ENCODE measurements around the gene ZPBP2. TPM values are rescaled to one million over a fixed set of nuclear protein-coding genes. Genes with fewer than 3 reads are reported as not detected.

Gene ZPBP2
- total RNA-seq, 1 experiment from 2014 or later: not detected

- no peak overlapping the region for H2AFZ ChIP-seq (ENCODE audit: low read length)
- no peak overlapping the region for H2BK120ac ChIP-seq (ENCODE audit: low read depth, low read length, poor library complexity, severe bottlenecking)
- no peak overlapping the region for H3K23ac ChIP-seq (ENCODE audit: insufficient read length, low read depth, low read length)
- DNase-seq: peak; percentile 69
- H3K79me2 ChIP-seq (ENCODE audit: insufficient read depth, low read length): peaks cover 13% of the 10 kb centered on the region; the same call in 1 of the 2 replicates
- H3K27me3 Mint-ChIP-seq (ENCODE audit: low read depth): no peaks in the 10 kb centered on the region
- no peak overlapping the region for H3K56ac ChIP-seq (ENCODE audit: insufficient read length, low read depth, low read length)
- H4K5ac ChIP-seq (ENCODE audit: insufficient read length, low read depth, low read length): no peak overlapping the region
- H3K27ac Mint-ChIP-seq: peak overlapping the region; percentile 49 to 93 (median 61); a peak in 3 of 7 replicates
- no peak overlapping the region for H3K18ac ChIP-seq (ENCODE audit: insufficient read length, low read depth, low read length)
- peak overlapping the region; percentile 61 for H3K9ac ChIP-seq (ENCODE audit: extremely low read depth, insufficient read length, low read length)
- peaks cover 34 to 39% of the 10 kb centered on the region in 2 experiments for H3K4me1 Mint-ChIP-seq
- H2AK5ac ChIP-seq (ENCODE audit: insufficient read length, low read length): no peak overlapping the region
- no peaks in the 10 kb centered on the region; a peak in 1 of 5 replicates for H3K9me3 Mint-ChIP-seq
- H2BK15ac ChIP-seq (ENCODE audit: low read depth, low read length): no peak overlapping the region
- H3K4me3 Mint-ChIP-seq: peak overlapping the region; percentile 76 to 89
- no peaks in the 10 kb centered on the region for H3K27me3 ChIP-seq (ENCODE audit: insufficient read depth, low read length)
- H2BK12ac ChIP-seq (ENCODE audit: insufficient read length, low read depth, low read length): no peak overlapping the region
- no peaks in the 10 kb centered on the region for H3K9me3 ChIP-seq (ENCODE audit: control insufficient read depth, low read depth, low read length)
- WGBS (ENCODE audit: extremely low coverage, insufficient read length, low lambda C conversion rate): no CpG with 5 or more reads among the region's 15 CpGs
- H3K27ac ChIP-seq (ENCODE audit: insufficient read length, low read depth, low read length): no peak overlapping the region
- no peak overlapping the region for H2BK5ac ChIP-seq (ENCODE audit: insufficient read length, low read length)
- peaks cover 14 to 25% (median 23%) of the 10 kb centered on the region in 3 experiments for H3K36me3 Mint-ChIP-seq (ENCODE audit: insufficient read depth in 1 of 3, low read depth in 3 of 3)
- no peak overlapping the region for H2BK20ac ChIP-seq (ENCODE audit: low read depth, low read length, poor library complexity, severe bottlenecking)
- H4K91ac ChIP-seq (ENCODE audit: insufficient read length, low read depth, low read length): no peak overlapping the region
- H3K4me1 ChIP-seq (ENCODE audit: insufficient read depth, low read length): peaks cover 5% of the 10 kb centered on the region; the same call in 1 of the 2 replicates
- TF ChIP-seq CTCF (conservative IDR thresholded peaks at IDR 0.05): no peak
- peaks cover 15% of the 10 kb centered on the region for H3K23me2 ChIP-seq (ENCODE audit: insufficient read length, low read depth, low read length, poor library complexity, severe bottlenecking)
- H3T11ph ChIP-seq (ENCODE audit: low read length): no peak overlapping the region
- H3K79me1 ChIP-seq (ENCODE audit: insufficient read depth, low read depth, low read length, poor library complexity, severe bottlenecking): peaks cover 13% of the 10 kb centered on the region
- peak overlapping the region; percentile 90 for H3K4me2 ChIP-seq (ENCODE audit: insufficient read depth, insufficient read length, low read length)
- no peaks in the 10 kb centered on the region for H4K20me1 ChIP-seq (ENCODE audit: control insufficient read depth, insufficient read depth, insufficient read length)
- no peak overlapping the region for H4K8ac ChIP-seq (replicated peaks; ENCODE audit: insufficient read length, low read depth, low read length)
- no peak overlapping the region for H3K4ac ChIP-seq (ENCODE audit: low read depth, low read length)
- peak overlapping the region; percentile 92 for H3K14ac ChIP-seq (ENCODE audit: insufficient read depth, low read length)
Measured at GRCh38 chr17:39926588-39927100, 58.6 kb downstream of the ZPBP2 start.

Other genes with a start within 250 kb of the ZPBP2 start
- gene PPP1R1B, start 241.2 kb upstream of the ZPBP2 start, total RNA-seq (2021): 14.7 and 15.5 TPM in 2 replicates
- gene STARD3, start 231.1 kb upstream of the ZPBP2 start, total RNA-seq (2021): 48.2 and 51.3 TPM in 2 replicates
- gene TCAP, start 202.9 kb upstream of the ZPBP2 start, total RNA-seq (2021): 2.1 and 2.5 TPM in 2 replicates
- 2.1 and 2.3 TPM in 2 replicates for gene PNMT, start 199.7 kb upstream of the ZPBP2 start, total RNA-seq (2021)
- 29.0 and 30.2 TPM in 2 replicates for gene PGAP3, start 180.1 kb upstream of the ZPBP2 start, total RNA-seq (2021)
- gene ERBB2, start 168.1 kb upstream of the ZPBP2 start, total RNA-seq (2021): 216 and 217 TPM in 2 replicates
- gene MIEN1, start 137.7 kb upstream of the ZPBP2 start, total RNA-seq (2021): 45.2 and 50.8 TPM in 2 replicates
- 50.6 and 55.0 TPM in 2 replicates for gene GRB7, start 130.3 kb upstream of the ZPBP2 start, total RNA-seq (2021)
- 0.22 and 0.31 TPM in 2 replicates for gene IKZF3, start 3.9 kb upstream of the ZPBP2 start, total RNA-seq (2021)
- gene GSDMB, start 50.4 kb downstream of the ZPBP2 start, total RNA-seq (2021): 6.6 and 8.5 TPM in 2 replicates
- gene ORMDL3, start 59.4 kb downstream of the ZPBP2 start, total RNA-seq (2021): 58.6 and 63.3 TPM in 2 replicates
- not detected in 2 replicates for gene LRRC3C, start 59.5 kb downstream of the ZPBP2 start, total RNA-seq (2021)
- gene GSDMA, start 94.8 kb downstream of the ZPBP2 start, total RNA-seq (2021): not detected in 2 replicates
- 174 and 177 TPM in 2 replicates for gene PSMD3, start 112.6 kb downstream of the ZPBP2 start, total RNA-seq (2021)
- not detected in 2 replicates for gene CSF3, start 147.2 kb downstream of the ZPBP2 start, total RNA-seq (2021)
- 104 and 105 TPM in 2 replicates for gene MED24, start 186.2 kb downstream of the ZPBP2 start, total RNA-seq (2021)
- gene THRA, start 194.8 kb downstream of the ZPBP2 start, total RNA-seq (2021): 9.8 and 10.1 TPM in 2 replicates
- gene NR1D1, start 232.4 kb downstream of the ZPBP2 start, total RNA-seq (2021): 8.6 and 8.7 TPM in 2 replicates

Data from H9 (cell line).